ENCODE measurements around the gene FAM184B. TPM values are rescaled to one million over a fixed set of nuclear protein-coding genes. Genes with fewer than 3 reads are reported as not detected.

The FAM184B gene
- total RNA-seq, 1 donor from 2014 or later, result not detected

- intact Hi-C loops (cut with DNase I), result no loop called here
- no peak overlapping the region for H3K27ac ChIP-seq
- no peaks in the 10 kb centered on the region for H3K9me3 ChIP-seq
- no peak overlapping the region for H3K4me3 ChIP-seq
- H3K4me1 ChIP-seq, result no peaks in the 10 kb centered on the region
- no peaks in the 10 kb centered on the region for H3K27me3 ChIP-seq
- TF ChIP-seq CTCF (IDR thresholded peaks at IDR 0.05), result no peak
- H3K36me3 ChIP-seq, result no peaks in the 10 kb centered on the region
- no peak for DNase-seq (ENCODE audit: low spot score in 2 of 2)
These were observed 79.5 kb downstream of the FAM184B start for GRCh38 chr4:17701882-17702281.

DNA sequence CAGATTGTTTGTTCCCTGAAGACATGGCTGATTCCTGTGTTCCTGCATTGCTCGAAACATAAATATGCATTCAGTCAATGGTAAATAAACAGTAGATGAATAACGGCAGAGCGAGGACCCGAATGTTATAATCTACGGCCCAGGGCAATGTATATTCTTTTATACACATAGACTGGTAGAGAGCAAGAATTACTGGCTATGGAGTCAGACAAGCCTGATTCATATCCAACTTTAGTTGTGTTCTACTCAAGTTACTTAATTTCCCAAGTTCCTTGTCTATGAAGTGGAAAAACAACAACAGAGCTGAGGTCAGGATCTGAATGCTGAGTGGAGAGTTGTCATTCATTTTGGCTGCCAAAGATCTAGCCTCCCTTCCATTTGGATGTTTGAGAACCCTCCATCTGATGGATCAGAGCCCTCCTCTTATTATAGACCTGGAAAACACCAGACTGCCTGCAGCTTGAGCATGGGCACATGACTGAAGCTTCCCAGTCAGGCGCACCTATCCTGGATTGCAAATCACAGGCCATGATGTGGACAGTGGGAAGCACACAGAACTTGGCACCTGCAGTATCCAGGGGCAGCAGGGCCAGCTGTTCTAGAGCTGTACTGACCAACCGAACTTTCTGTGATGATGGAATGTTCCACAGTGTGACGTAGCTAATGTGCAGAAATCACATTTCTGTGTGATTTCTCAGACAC, 80.1 kb downstream of the FAM184B start:
- TF ChIP-seq CTCF (IDR thresholded peaks at IDR 0.05), result no peak
- Histone ChIP-seq H3K4me1 (no peaks in the 10 kb centered on the region), H3K27me3 (no peaks in the 10 kb centered on the region), H3K36me3 (no peaks in the 10 kb centered on the region), H3K4me3 (no peak overlapping the region), H3K27ac (no peak overlapping the region), H3K9me3 (no peaks in the 10 kb centered on the region)
- intact Hi-C loops (cut with DNase I), result no loop called here
- no peak for DNase-seq (ENCODE audit: low spot score in 2 of 2)

DNA sequence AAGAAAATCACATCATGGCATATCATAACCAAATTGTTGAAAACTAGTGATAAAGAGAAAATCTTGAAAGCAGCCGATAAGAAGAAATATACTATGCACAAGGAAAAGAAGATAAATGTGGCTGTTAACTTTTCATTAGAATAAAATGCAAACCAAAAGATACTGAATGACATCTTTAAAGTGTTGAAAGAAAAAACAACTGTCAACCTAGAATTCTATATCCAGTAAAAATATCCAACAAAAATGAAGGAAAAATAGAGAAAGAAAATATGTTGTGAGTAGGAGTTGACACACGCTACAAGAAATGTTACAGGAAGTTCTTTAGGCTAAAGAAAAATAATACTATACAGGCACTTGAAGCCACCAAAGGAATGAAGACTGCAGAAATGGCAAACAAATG, 82.0 kb downstream of the FAM184B start:
- H3K36me3 ChIP-seq, result no peaks in the 10 kb centered on the region
- intact Hi-C loops (cut with DNase I), result no loop called here
- H3K4me1 ChIP-seq, result no peaks in the 10 kb centered on the region
- no peaks in the 10 kb centered on the region for H3K27me3 ChIP-seq
- no peak for TF ChIP-seq CTCF (IDR thresholded peaks at IDR 0.05)
- H3K9me3 ChIP-seq, result no peaks in the 10 kb centered on the region
- H3K4me3 ChIP-seq, result no peak overlapping the region
- no peak overlapping the region for H3K27ac ChIP-seq
- DNase-seq (ENCODE audit: low spot score in 2 of 2), result no peak

DNA sequence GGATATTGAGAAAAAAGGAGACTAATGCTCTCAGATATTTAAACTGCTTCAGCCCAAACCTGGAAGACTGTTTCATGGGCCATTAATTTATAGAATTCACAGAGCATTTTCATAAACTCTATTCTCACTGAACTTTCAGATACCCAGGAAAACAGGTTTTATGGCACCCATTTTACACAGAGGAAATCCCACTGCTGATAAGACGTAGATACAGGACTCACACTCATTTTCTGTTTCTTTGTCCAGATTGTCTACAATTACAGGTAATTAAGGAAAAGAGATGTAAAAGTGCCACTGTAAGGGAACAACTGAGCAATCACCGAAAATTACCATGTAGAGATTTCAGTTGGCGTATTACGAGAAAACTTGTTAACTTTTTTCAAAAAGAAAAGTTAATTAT, 83.3 kb downstream of the FAM184B start:
- Histone ChIP-seq H3K4me3 (no peak overlapping the region), H3K4me1 (no peaks in the 10 kb centered on the region), H3K36me3 (no peaks in the 10 kb centered on the region), H3K27ac (no peak overlapping the region), H3K9me3 (no peaks in the 10 kb centered on the region), H3K27me3 (no peaks in the 10 kb centered on the region)
- TF ChIP-seq CTCF (IDR thresholded peaks at IDR 0.05), result no peak
- no peak for DNase-seq (ENCODE audit: low spot score in 2 of 2)
- intact Hi-C loops (cut with DNase I), result no loop called here

GRCh38 chr4:17695341-17695740, 86.1 kb downstream of the FAM184B start:
- no peaks in the 10 kb centered on the region for H3K36me3 ChIP-seq
- no peak overlapping the region for H3K4me3 ChIP-seq
- no peaks in the 10 kb centered on the region for H3K27me3 ChIP-seq
- no peak for TF ChIP-seq CTCF (IDR thresholded peaks at IDR 0.05)
- DNase-seq (ENCODE audit: low spot score in 2 of 2), result no peak
- intact Hi-C loops (cut with DNase I), result no loop called here
- no peaks in the 10 kb centered on the region for H3K9me3 ChIP-seq
- no peaks in the 10 kb centered on the region for H3K4me1 ChIP-seq
- H3K27ac ChIP-seq, result no peak overlapping the region

- Histone ChIP-seq H3K27ac (no peak overlapping the region), H3K27me3 (no peaks in the 10 kb centered on the region), H3K36me3 (no peaks in the 10 kb centered on the region), H3K9me3 (no peaks in the 10 kb centered on the region), H3K4me3 (no peak overlapping the region), H3K4me1 (no peaks in the 10 kb centered on the region)
- TF ChIP-seq CTCF (IDR thresholded peaks at IDR 0.05), result no peak
- intact Hi-C loops (cut with DNase I), result no loop called here
- DNase-seq (ENCODE audit: low spot score in 2 of 2), result no peak
These were observed 86.9 kb downstream of the FAM184B start for GRCh38 chr4:17694552-17694951.

All from ascending aorta (tissue), 2 donors.